PC-3 (cell line): Measurements from ENCODE around the gene CD48.

ENCODE experiments used
- CTCF ChIP-seq: fragments of 300-600 bp; sonication (generic); conservative IDR thresholded peaks from 2 replicates; pipeline ENCODE4 v1.5.1; 2017; ENCODE audit warnings: antibody characterized with exemption, low read depth, mild to moderate bottlenecking, low read length
- EZH2phosphoT487 ChIP-seq: fragments of 300-600 bp; sonication (generic); IDR thresholded peaks from 2 replicates; pipeline ENCODE4 v1.6.1; 2018; ENCODE audit warnings: mild to moderate bottlenecking, antibody characterized with exemption, low read length, borderline replicate concordance

- TF ChIP-seq CTCF: no peak
- no peak for TF ChIP-seq EZH2phosphoT487
Observed at GRCh38 chr1:160641323-160642280, 70.0 kb downstream of the CD48 start.
